GM21619 (cell line): Measurements from ENCODE around the gene SPACA7.

Source experiments
- ATAC-seq: cut with Tn5 transposase; IDR thresholded peaks from one replicate; pipeline ENCODE4 v1.9.1; 2021; ENCODE audit not compliant: unreplicated experiment

The SPACA7 gene

GRCh38 chr13:112462408-112462807 lies 86.3 kb downstream of the SPACA7 start:
- ATAC-seq = no peak

GRCh38 chr13:112464720-112465119 lies 88.6 kb downstream of the SPACA7 start:
- ATAC-seq = no peak

- no peak for ATAC-seq
These were observed 89.3 kb downstream of the SPACA7 start for GRCh38 chr13:112465251-112466131.

- ATAC-seq = no peak
These were observed 90.2 kb downstream of the SPACA7 start for GRCh38 chr13:112466132-112467058.

GRCh38 chr13:112467236-112467635 lies 91.1 kb downstream of the SPACA7 start:
- ATAC-seq = no peak

- ATAC-seq = no peak
These were observed 91.9 kb downstream of the SPACA7 start for GRCh38 chr13:112468069-112468468.

GRCh38 chr13:112469071-112469745 lies 93.1 kb downstream of the SPACA7 start:
- ATAC-seq = no peak

- ATAC-seq = no peak
These were observed 97.7 kb downstream of the SPACA7 start for GRCh38 chr13:112473818-112474217.

- ATAC-seq = no peak
These were observed 98.7 kb downstream of the SPACA7 start for GRCh38 chr13:112474869-112475268.

- ATAC-seq = no peak
These were observed 99.7 kb downstream of the SPACA7 start for GRCh38 chr13:112475889-112476288.

- no peak for ATAC-seq
These were observed 101.0 kb downstream of the SPACA7 start for GRCh38 chr13:112477070-112477619.

GRCh38 chr13:112479389-112479788 lies 103.2 kb downstream of the SPACA7 start:
- ATAC-seq = no peak

GRCh38 chr13:112481458-112481857 lies 105.3 kb downstream of the SPACA7 start:
- no peak for ATAC-seq

- no peak for ATAC-seq
These were observed 107.1 kb downstream of the SPACA7 start for GRCh38 chr13:112483299-112483698.
